Lung microvascular endothelial cell (primary cell): Measurements from ENCODE around the gene RHOB. TPM values are rescaled to one million over a fixed set of nuclear protein-coding genes. Genes with fewer than 3 reads are reported as not detected.
A peak's percentile ranks its signal among the peaks of the same experiment; 100 is the strongest.

Experiments
- DNase-seq, 2 donors: peaks; one replicate each; pipeline versions ENCODE4 v3.0.0 to v3.0.0-alpha.2; 2010; ENCODE audit warnings: low read depth in 2 of 2
- total RNA-seq: library from RNA; depleted of rRNA; stranded (reverse); fragments of >200 nt; gene quantifications from 2 replicates; pipeline ENCODE4 v1.2.1, GENCODE V29; 2014

Gene RHOB
- total RNA-seq, 1 donor from 2014 or later, result 1,023 TPM

DNA sequence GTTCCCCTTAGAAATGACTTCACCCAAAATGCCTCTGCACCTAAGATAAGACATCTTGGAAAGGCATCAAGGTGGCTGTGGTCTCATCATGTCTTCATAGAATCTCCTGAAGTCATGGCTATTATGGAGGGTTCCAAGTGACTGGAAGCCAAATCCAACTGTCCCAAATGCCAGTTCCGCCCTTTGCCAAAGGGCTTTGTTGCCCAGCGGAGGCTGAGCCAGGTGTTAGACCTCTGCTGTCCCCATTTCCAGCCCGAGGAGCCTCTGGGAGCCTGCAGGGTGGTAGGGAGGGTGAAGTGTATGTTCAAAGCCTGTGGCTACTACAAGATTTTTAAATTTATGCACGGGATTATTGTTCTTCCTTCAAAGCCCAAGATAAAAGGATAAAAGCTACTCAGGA is 25.7 kb downstream of the RHOB start:
- DNase-seq, result no peak

DNA sequence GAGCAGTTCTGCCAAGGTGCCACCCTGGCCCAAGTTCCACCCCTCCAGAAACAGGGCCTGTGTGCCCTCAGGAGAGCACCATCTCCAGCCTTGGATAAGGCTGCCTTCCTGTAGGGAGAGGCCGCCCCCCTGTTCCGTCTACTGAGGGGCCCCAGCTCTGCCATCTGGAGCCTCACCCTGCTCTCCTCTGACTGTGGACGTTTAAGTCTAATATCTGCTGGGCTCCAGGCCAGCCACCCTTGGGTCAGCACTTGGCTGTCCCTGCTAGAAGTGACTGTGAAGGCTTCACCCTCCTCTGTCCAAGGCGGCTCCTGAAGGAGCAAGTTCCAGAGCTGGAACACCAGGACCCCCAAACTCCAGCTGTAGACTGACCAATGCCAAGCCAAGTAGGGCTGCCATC is 26.3 kb downstream of the RHOB start:
- no peak for DNase-seq

DNA sequence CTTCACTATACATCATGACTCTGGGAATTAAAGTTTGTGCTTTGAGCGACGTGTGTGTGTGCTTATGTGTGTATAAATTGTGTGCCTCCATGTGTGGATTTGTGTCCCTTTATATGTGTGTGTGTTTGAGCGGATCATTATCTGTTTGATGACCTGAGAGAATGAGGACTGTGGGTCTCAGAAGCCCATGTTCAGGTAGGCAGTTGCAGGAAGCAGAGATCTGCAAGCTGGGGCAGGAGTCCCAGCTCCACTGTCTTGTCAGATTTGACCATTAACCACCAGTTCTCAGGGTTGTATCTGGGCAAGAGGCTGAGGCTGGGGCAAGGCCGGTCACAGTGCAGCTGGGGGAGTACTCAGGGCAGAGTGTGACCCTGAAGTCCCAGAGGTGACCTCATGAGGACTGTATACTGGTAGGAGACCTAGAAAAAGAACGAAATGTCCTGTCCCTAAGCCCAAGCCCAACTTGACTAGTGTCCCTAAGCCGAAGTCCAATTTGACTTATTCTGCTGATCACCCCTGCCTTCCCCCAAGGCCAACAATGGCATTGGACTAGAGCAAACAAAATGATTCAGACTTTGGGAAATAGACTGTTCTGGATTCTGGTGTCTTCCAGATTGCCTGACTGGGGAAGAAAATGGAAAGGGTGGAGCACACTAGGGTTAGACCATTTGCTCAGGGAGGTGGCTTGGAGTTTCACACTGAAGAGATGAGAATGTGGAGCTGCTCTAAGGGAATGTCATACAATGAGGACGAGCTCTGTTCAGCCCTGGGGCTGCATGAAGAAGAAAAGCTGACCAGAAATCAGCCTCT is 28.1 kb downstream of the RHOB start:
- no peak for DNase-seq

DNA sequence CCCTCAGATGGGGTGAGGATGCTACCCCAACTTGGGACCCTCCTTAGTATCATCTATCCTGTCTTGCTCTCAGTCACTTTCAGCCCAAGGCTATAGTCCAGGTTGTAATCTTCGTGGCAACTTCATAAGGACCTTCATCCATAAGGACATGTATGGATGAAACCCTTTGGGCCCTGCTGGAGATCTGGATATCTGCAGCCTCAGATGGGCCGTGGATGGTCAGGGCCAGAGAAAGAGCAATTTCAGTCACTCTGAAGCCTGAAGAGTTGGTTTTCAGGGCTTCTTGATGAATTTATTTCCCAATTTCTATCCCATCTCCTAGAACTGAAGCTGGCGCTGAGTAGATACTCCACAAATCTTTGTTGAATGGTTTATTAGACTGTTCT is 28.7 kb downstream of the RHOB start:
- DNase-seq, result no peak

DNA sequence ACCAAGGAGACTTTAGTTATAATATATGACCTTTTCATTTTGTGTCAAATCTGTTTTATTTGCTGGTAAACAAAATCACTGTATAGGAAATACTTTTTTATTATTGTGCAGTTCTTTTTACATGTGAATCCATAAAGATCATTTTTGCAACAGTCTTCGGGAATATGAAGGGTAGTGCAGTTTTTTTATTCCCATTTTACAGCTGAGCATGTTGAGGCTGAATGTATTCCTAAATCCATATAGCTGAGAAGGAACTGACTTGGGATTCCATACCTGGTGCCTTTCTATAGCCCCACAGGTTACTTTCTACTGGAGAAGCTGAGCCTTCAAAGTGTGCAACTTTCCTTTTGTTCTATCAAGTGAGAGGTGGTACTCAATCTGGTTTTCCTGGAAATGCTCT is 29.6 kb downstream of the RHOB start:
- no peak for DNase-seq

DNA sequence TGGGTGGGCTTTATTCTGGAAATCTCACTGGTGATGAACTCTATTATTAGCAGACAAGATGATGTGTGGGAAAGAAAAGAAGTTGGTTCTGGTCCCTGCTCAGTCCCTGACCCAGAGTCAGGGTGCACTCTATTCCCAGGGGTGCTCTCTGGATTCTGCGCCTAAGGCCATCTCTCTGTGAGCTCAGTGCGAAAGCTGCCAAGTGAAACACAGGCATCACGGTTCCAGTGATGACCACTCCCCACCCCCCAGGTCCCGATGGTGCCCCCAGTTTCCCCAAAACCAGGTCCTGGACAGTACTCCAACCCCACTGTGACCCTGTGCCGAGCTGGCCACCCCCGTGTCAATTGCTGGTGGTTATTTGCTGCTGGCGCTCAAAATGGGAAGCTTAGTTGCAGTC is 30.1 kb downstream of the RHOB start:
- DNase-seq, result no peak

DNA sequence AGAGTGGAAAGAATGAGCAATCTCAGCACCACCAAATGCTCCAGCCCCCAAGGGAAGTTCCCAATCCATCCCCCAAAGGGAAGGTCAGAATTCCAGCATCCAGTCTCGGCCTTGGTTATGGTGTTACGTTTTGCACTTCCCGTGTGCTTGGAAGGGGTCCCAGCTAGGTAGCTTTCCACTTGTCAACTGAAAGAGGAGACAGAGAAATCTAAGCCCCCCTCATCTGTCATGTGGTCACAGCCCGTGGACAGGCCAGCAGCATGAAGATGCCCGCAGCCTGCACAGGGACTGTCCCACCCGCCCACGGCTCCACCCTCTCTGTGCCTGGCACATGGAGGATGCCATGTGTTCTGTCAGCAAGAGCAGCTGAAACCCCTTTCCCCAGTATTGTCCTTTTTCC is 32.1 kb downstream of the RHOB start:
- peak in 1 of 2 donors; percentile 21 for DNase-seq

DNA sequence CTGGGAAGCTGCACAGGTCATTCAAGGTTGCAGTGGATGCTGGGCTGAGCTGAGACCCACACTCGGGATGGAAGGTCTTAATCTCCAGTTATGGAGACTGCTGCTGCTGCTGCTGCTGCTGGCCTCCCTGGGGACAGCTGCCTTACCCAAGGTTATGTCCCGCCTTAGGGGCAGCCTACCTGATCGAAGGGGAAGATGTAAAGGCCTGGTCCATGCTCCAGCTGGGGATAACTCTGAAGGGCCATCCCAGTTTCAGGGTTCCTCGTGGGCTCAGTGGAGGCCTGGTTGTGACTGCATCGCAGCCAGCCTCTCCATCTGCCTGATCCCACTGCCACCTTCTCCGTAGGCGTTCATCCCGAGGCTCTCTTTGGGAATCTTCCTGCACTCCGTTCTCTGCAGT is 33.0 kb downstream of the RHOB start:
- no peak for DNase-seq

DNA sequence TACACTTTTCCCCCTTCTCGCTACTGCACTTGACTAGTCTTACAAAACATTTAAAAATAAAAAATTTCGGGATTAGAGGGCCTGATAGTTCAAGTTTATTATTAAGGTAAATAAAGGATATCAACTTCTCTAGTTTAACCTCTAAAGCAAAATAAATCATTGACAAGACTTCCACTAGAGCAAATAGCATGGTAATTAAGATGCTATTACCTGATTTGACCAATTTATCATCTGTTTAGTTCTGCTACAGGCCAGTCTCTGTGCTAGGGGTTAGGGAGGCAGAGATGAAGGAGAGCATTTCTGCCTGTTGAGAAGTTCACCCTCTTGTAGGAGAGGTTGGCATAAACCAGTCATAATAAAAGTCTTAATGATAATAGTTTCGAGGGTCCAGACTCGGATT is 34.0 kb downstream of the RHOB start:
- DNase-seq, result no peak

DNA sequence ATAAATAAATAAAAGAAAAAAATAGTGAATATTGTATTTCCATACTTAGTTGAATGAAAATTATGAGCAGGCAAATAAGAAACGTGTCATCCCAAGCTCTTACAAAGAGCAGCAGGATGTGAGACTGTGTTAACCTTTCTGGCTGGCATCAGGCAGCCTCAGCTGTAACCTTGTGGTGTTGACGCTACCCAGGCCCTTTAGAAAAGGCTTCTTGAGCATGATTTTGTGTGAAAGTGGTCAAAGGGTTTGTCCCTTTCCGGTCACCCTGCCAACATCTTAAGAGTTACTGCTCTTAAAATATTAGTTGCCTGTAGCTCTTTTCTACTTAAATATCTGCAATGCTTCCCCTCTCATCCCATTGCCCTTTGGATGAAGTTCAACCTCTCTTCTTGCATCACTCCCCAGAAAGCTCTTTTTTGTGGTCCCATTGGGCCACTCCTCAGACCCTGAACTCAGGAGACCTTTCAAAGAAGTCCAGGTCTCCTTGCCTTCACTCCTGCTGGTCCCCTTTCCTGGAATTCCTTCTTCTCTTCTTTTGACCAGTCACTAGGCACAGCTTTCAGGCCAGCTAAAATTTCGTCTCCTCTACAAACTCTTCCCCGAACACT is 35.0 kb downstream of the RHOB start:
- no peak for DNase-seq

DNA sequence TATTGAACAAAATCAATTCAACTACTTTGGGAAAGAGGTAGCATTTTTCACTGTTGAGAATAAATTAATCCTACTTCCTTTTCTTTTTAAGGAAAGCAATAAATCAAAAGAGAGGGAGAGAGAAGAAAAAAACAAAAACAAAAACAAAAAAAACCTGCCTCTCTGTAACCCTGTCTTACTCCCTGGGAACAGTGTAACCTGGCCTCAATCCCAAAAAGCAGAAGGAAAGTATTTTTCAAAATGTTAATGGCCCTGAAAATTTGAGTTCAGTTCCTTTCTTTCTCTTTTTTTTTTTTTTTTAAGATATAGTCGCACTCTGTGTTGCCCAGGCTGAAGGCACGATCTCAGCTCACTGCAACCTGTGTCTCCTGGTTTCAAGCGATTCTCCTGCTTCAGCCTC is 35.9 kb downstream of the RHOB start:
- no peak for DNase-seq

DNA sequence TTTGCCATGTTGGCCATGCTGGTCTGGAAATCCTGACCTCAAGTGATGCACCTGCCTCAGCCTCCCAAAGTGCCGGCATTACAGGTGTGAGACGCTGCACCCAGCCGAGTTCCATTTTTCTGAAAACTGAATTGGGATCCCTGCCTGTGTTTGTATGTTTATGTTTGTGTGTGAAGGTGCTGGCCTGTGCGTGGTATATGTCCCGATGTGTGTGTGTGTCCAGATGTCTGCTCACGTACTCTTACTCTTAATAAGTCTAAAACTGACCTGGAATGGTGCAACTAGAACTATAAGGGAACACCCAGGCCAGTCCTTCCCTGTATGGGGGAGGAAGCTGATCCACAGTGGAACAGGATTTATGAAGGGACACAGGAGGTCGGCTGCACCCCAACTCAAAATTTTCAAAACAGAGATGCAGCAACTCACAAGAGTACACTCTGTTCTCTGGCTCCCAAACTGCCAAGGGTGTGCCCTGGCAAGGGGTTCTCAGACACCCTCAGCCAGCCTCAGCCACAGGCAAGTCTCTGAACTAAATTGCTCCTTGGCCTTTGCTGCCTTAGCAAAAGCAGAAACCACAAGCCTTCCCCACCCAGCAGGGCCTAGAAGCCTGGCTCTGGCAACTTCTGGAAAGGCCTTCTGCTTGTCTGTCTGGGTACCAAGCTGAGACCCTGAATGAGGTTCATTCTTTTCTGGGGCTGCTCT is 36.5 kb downstream of the RHOB start:
- no peak for DNase-seq

DNA sequence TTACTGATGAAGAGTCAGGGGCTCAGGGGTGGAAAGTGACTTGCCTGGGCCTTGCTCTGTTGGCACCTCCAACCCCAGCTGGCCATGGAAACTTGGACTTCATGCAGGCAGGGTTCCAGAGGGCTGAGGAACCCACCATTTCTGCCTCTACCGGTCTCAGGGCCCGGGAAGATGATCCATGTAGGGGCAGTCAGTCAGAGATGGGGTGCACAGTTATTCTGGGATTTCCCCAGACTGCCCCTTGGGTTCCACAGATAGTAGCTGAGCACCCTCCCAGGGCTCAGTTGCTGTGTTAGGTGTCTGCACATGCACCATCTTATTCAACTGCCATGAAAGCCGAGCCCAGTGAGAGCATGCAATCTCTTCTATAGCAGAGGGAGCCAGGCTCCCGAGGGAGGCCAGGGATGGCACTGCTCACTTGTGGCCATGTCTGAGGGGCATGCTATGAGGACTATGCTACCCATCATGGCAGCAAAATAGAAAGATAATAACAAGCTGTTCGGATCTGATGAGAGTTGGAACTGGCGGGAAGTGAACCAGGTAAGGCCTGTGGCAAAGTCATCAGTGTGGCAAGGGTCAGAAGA is 37.3 kb downstream of the RHOB start:
- no peak for DNase-seq

DNA sequence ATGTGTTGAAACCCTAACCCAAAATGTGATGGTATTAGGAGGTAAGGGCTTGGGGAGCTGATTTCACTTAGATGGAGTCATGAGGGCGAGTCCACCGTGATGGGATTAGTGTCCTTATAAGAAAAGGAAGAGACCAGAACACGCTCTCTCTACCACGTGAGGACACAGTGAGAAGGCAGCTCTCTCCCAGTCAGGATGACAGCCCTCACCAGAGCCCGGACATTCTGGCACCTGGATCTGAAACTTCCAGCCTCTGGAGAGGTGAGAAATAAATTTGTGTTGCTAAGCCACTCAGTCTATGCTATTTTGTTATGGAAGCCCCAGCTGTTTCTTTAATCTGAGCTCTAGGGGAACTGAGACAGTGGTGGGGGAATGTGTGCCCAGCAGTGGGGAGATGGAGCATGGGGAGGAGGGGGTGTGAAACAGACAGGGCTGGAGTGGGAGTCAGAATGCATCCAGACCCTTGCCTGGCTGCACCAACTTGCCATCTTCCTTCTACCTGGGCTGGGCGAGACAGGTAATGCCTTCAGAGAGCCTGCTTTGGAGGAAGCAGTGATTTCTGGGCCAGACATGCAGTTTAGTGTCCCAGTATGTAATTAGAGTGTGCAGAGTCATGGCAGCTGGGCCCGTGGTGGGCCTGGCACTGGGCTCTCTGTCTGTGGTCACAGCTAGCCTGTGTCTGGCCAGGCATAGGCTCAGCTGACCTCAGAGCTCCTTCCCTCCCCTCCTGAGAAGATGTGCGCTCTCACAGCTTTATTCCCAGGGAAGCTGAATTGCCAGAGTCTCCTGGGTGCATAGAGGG is 38.1 kb downstream of the RHOB start:
- no peak for DNase-seq

DNA sequence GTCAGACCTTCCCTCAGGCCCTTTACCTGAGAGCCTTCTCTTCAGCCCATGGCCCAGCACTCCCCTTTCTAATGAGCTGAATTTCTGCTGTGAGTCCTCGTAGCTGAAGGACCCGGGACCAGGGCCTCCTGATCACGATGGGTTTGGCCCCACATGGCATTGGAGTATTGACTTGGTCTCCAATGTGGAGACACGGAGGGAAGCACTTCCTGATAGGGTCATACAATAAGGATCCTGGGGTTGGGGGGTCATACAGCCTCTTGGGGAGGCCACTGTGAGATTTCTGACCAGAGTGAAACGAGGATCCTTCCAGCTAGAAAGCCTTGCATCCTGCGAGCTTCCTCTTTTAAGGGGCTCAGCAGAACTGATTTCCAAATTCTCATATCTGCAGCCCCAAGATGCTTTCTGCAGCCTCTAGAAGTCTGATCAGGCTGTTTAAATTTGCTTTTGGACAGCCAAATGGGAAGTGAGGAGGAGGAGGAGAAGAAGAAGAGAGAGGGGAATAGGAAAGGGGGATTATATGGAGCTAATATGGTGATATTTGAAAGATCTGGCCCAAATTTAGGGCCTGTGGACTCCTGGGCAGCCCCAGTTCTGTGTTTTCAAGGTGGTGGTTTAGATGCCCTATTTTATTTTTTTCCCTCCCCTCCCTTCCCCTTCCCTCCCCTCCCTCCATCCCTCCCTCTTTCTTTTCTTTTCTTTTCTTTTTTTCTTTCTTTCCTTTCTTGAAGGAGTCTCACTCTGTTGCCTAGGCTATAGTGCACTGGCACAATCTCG is 38.9 kb downstream of the RHOB start:
- no peak for DNase-seq

DNA sequence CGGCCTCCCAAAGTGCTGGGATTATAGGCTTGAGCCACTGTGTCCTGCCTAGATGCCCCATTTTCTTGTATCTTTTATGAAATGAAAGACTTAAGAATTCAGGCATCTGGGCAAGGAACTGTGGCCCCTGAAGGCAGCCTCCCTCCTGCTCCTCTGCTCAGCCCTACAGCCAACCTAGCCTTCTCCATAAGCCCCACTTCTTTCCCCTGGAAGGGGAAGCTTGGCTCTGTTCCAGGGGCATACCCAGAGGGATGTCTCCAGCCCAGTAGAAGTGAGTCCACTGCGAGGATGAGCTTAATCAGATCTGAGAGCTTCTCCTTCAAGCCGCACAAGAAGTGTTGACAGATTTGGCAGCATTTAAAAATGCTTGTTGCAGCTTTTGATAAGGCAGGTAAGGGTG is 39.7 kb downstream of the RHOB start:
- no peak for DNase-seq

DNA sequence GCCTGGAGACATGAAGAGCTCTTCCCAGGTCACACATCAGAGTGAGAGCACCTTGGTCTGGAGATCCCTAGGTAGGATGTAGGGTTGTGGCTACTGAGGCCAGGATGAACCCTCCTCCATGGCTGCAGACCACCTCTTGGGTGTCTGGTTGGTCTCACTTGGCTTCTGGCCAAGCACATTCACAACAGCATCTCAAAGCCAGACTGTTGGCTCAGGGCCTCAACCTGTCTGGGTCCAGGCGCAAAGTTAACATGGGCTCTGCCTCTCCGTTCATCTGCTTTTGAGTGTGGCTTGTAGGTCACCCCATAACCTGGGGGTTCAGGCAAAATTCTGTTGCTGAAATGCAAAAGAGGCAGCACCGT is 40.1 kb downstream of the RHOB start:
- no peak for DNase-seq

DNA sequence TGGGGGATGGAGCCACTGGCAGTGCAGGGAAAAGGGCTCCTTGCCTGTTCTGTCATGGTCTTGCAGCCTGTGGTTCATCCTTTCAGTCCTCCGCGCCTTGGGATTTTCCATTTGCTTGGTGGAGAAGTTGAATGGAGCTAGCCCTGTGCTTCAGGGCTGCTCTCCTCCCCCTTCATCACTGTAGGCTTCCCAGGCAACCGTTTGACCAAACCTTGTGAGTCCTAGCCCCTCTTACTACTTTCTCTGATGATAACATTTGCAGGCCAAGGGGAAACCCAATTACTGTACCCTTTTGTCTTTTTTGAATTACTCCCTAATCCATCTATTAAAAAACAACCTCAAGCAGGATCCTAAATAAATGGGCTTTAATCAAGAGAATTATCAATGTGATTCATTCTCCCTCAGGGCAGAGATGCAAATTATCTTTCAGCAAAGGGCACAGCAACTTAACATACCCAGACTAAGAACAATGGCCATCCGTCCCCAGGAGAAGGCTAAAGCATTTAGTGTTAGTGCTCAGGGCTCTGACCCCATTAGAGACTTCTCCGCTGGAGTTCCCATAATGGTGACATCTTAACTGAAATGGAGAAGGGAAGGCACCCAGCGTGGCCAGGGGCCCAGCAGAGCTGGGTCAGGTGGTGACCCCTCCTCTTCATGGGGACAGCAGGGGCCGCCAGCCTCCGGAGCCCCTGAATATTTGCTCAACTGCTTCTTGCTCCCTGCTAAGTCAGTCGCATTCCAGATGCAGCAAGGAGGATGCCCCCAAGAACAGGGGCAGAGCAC is 40.7 kb downstream of the RHOB start:
- no peak for DNase-seq

DNA sequence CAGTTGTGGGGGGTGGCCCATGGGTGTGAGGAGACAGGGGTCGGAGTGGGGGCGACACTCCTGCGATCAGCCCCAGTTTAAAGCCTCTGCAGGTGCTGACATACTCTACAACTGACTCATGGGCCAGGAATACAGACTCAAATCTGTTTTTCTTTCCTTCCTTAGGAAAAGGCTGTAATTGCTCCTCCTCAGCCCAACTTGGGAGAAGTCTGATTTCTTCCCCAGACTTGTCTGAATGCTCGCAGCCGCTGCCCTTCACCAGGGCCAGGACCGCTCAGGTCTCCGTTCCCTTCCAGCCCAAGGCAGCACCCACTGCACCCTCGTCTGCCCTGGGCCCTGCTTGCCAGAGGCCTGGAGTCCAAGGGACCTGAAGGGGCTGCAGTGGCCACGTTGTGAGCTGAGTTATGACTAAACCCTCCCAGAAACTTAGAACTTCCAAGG is 41.3 kb downstream of the RHOB start:
- DNase-seq, result no peak

DNA sequence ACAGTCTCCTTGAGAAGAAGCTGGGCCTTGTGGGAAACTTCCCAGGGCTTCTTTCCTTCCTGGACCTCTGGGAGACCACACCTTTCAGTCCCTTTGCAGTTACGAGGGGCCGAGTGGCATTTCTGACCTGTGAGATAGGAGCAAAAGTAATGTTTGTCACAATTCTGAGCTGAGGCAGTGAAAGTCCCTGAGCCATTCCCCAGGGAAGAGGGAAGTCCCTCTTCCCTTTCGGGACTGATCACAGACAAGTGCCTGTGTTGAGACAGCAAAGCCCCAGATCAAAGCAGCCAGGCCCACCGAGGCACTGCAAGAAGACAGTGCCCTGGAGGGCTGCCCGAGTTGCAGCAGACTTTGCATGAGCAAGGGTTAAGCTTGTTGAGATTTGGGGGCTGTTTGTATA is 41.9 kb downstream of the RHOB start:
- DNase-seq, result no peak
